Osteocyte (in vitro differentiated cells): ENCODE results near the gene PCGF2. TPM values are rescaled to one million over a fixed set of nuclear protein-coding genes. Genes with fewer than 3 reads are reported as not detected.

Experiments used
- DNase-seq: peaks from one replicate; pipeline ENCODE4 v3.0.0; 2021; ENCODE audit warnings: mixed read lengths; ENCODE audit not compliant: unreplicated experiment; ENCODE audit errors: extremely low spot score
- H3K27ac Mint-ChIP-seq: one replicate; pipeline ENCODE4 v1.8.0; 2021; ENCODE audit warnings: mild to moderate bottlenecking, mixed read lengths; ENCODE audit not compliant: unreplicated experiment
- H3K27me3 Mint-ChIP-seq: one replicate; pipeline ENCODE4 v1.8.0; 2021; ENCODE audit warnings: mixed read lengths; ENCODE audit not compliant: unreplicated experiment
- H3K36me3 Mint-ChIP-seq: one replicate; pipeline ENCODE4 v1.8.0; 2021; ENCODE audit warnings: mixed read lengths; ENCODE audit not compliant: unreplicated experiment
- H3K4me1 Mint-ChIP-seq: one replicate; pipeline ENCODE4 v1.8.0; 2021; ENCODE audit warnings: mixed read lengths; ENCODE audit not compliant: unreplicated experiment
- H3K4me3 Mint-ChIP-seq: one replicate; pipeline ENCODE4 v1.8.0; 2021; ENCODE audit warnings: mild to moderate bottlenecking, moderate library complexity, mixed read lengths; ENCODE audit not compliant: unreplicated experiment
- H3K9me3 Mint-ChIP-seq: one replicate; pipeline ENCODE4 v1.8.0; 2021; ENCODE audit warnings: mixed read lengths; ENCODE audit not compliant: unreplicated experiment
- CTCF ChIP-seq: fragments of 200-600 bp; sonication (generic); IDR thresholded peaks from 2 replicates; pipeline ENCODE4 v1.5.0; 2021; ENCODE audit warnings: antibody characterized with exemption, mild to moderate bottlenecking, moderate library complexity
- total RNA-seq: library from RNA; stranded (reverse); gene quantifications from 2 replicates; pipeline ENCODE4 v1.2.1, GENCODE V29; 2021

Gene PCGF2
- total RNA-seq, 1 donor from 2014 or later: 66.9 TPM

GRCh38 chr17:38698760-38699159 lies 49.4 kb downstream of the PCGF2 start:
- DNase-seq: no peak
- no peaks in the 10 kb centered on the region for H3K36me3 Mint-ChIP-seq
- no peak overlapping the region for H3K27ac Mint-ChIP-seq
- H3K9me3 Mint-ChIP-seq: no peaks in the 10 kb centered on the region
- no peak overlapping the region for H3K4me3 Mint-ChIP-seq
- peaks cover 27% of the 10 kb centered on the region for H3K4me1 Mint-ChIP-seq
- peaks cover 2% of the 10 kb centered on the region for H3K27me3 Mint-ChIP-seq
- TF ChIP-seq CTCF: no peak

- Mint-ChIP-seq H3K36me3 (no peaks in the 10 kb centered on the region), H3K27me3 (peaks cover 2% of the 10 kb centered on the region), H3K27ac (no peak overlapping the region), H3K4me3 (no peak overlapping the region), H3K9me3 (no peaks in the 10 kb centered on the region), H3K4me1 (peaks cover 14% of the 10 kb centered on the region)
- no peak for TF ChIP-seq CTCF
- DNase-seq: no peak
Observed at GRCh38 chr17:38697061-38697820, 50.9 kb downstream of the PCGF2 start.

- Mint-ChIP-seq H3K4me3 (no peak overlapping the region), H3K4me1 (no peaks in the 10 kb centered on the region), H3K9me3 (no peaks in the 10 kb centered on the region), H3K27me3 (peaks cover 2% of the 10 kb centered on the region), H3K27ac (no peak overlapping the region), H3K36me3 (no peaks in the 10 kb centered on the region)
- DNase-seq: no peak
- no peak for TF ChIP-seq CTCF
Observed at GRCh38 chr17:38693700-38694329, 54.3 kb downstream of the PCGF2 start.

GRCh38 chr17:38691154-38691553 lies 57.0 kb downstream of the PCGF2 start:
- H3K27me3 Mint-ChIP-seq: no peaks in the 10 kb centered on the region
- no peaks in the 10 kb centered on the region for H3K36me3 Mint-ChIP-seq
- no peak for DNase-seq
- H3K4me3 Mint-ChIP-seq: no peak overlapping the region
- no peak overlapping the region for H3K27ac Mint-ChIP-seq
- no peaks in the 10 kb centered on the region for H3K4me1 Mint-ChIP-seq
- TF ChIP-seq CTCF: no peak
- no peaks in the 10 kb centered on the region for H3K9me3 Mint-ChIP-seq

GRCh38 chr17:38690386-38690785 lies 57.8 kb downstream of the PCGF2 start:
- Mint-ChIP-seq H3K9me3 (no peaks in the 10 kb centered on the region), H3K27me3 (peaks cover 2% of the 10 kb centered on the region), H3K4me3 (no peak overlapping the region), H3K36me3 (no peaks in the 10 kb centered on the region), H3K4me1 (no peaks in the 10 kb centered on the region), H3K27ac (no peak overlapping the region)
- no peak for TF ChIP-seq CTCF
- DNase-seq: no peak
